K562 (cell line): ENCODE data around the gene KRT8. TPM values are rescaled to one million over a fixed set of nuclear protein-coding genes. Genes with fewer than 3 reads are reported as not detected.
A peak's percentile ranks its signal among the peaks of the same experiment; 100 is the strongest.

Experiments
- ATAC-seq: fragments of 200-7000 bp; cut with Tn5 transposase; 3 replicates; pipeline ENCODE4 v1.9.1; 2020; ENCODE audit warnings: moderate library complexity
- BruUV-seq: library from RNA; stranded (reverse); fragments of 400-500 nt; replicated peaks from 2 replicates; lab custom pipeline; 2021; lab: Mats Ljungman, UMichigan
- CTCF ChIA-PET: fragments of 300-600 bp; formaldehyde crosslinking; extraction: SDS; loops from one replicate; lab custom pipeline; 2021; ENCODE audit warnings: low intra/inter-chr PET ratio; lab: Yijun Ruan, JAX
- POLR2A ChIA-PET: fragments of 300-600, 350-650 bp; sonication (Branson Sonifier 250); formaldehyde crosslinking; extraction: SDS; loops from one replicate; lab custom pipeline; 2021; ENCODE audit warnings: antibody characterized with exemption, inconsistent platforms; lab: Yijun Ruan, JAX
- DNase-seq, 4 experiments: peaks; one replicate each; pipeline versions ENCODE4 v3.0.0 to v3.0.0-alpha.2; 2011 to 2018; ENCODE audit warnings: low spot score in 3 of 4, mixed read lengths in 3 of 4; ENCODE audit errors: extremely low read depth in 1 of 4
- FAIRE-seq: peaks from 2 replicates; lab custom pipeline; 2011; peaks lifted over from hg19 to GRCh38; lab: Jason Lieb, UNC
- H2AFZ ChIP-seq: 2 replicates; pipeline ENCODE4 v1.6.0; 2011; ENCODE audit warnings: low read depth, low read length, control low read depth, inconsistent platforms
- H3K27ac ChIP-seq: fragments of 200-600 bp; 3 replicates; pipeline ENCODE4 v1.8.0; 2011; ENCODE audit warnings: low read depth, mild to moderate bottlenecking, control low read depth, inconsistent platforms, low read length, moderate library complexity, mixed read lengths; ENCODE audit errors: extremely low read depth
- H3K27me3 ChIP-seq, 2 experiments: fragments of 300-600 bp in 1 of 2; 2 replicates in 1 of 2; 3 replicates in 1 of 2; pipeline versions ENCODE4 v1.6.0 to v1.8.0; 2011; ENCODE audit warnings: inconsistent platforms in 2 of 2, low read length in 2 of 2, mild to moderate bottlenecking in 1 of 2, mixed read lengths in 1 of 2, moderate library complexity in 1 of 2; ENCODE audit not compliant: control insufficient read depth in 2 of 2, insufficient read depth in 2 of 2
- H3K36me3 ChIP-seq: fragments of 300-600 bp; 3 replicates; pipeline ENCODE4 v1.8.0; 2011; ENCODE audit warnings: mild to moderate bottlenecking, low read length, inconsistent platforms; ENCODE audit not compliant: control insufficient read depth, insufficient read depth
- H3K4me1 ChIP-seq, 2 experiments: fragments of 200-600 bp in 1 of 2; replicated peaks in 1 of 2; 2 replicates in 1 of 2; 3 replicates in 1 of 2; pipeline versions ENCODE4 v1.5.1 to v1.8.0; 2011; ENCODE audit warnings: inconsistent platforms in 2 of 2, low read length in 2 of 2, mild to moderate bottlenecking in 1 of 2, mixed read lengths in 1 of 2, moderate library complexity in 1 of 2; ENCODE audit not compliant: control insufficient read depth in 2 of 2, insufficient read depth in 2 of 2
- H3K4me2 ChIP-seq: 2 replicates; pipeline ENCODE4 v1.6.1; 2011; ENCODE audit warnings: low read length, control low read depth, inconsistent platforms, mixed read lengths; ENCODE audit not compliant: insufficient read depth
- H3K4me3 ChIP-seq: fragments of 200-600 bp; sonication (generic), shearing (Covaris generic); 2 replicates; pipeline ENCODE4 v1.5.1; 2016; ENCODE audit warnings: control low read depth, inconsistent platforms
- H3K79me2 ChIP-seq: fragments of 200-600 bp; 3 replicates; pipeline ENCODE4 v1.8.0; 2011; ENCODE audit warnings: low read length, inconsistent platforms; ENCODE audit not compliant: control insufficient read depth, insufficient read depth
- H3K9ac ChIP-seq, 2 experiments: 2 replicates each; pipeline versions ENCODE4 v1.6.0 to v1.6.1; 2011; ENCODE audit warnings: low read depth in 2 of 2, low read length in 2 of 2, control low read depth in 1 of 2, inconsistent platforms in 1 of 2, mild to moderate bottlenecking in 1 of 2, mixed read lengths in 1 of 2; ENCODE audit not compliant: insufficient read depth in 1 of 2
- H3K9me1 ChIP-seq: one replicate; pipeline ENCODE4 v1.6.0; 2011; ENCODE audit warnings: inconsistent platforms, mild to moderate bottlenecking, low read length, moderate library complexity; ENCODE audit not compliant: control insufficient read depth, insufficient read depth
- H3K9me3 ChIP-seq: replicated peaks from 2 replicates; pipeline ENCODE4 v1.5.1; 2011; ENCODE audit warnings: low read depth, low read length, inconsistent platforms; ENCODE audit not compliant: control insufficient read depth, insufficient read depth
- H4K20me1 ChIP-seq: replicated peaks from 2 replicates; pipeline ENCODE4 v1.6.1; 2011; ENCODE audit warnings: low read length, inconsistent platforms, mixed read lengths; ENCODE audit not compliant: control insufficient read depth, insufficient read depth
- MLLT1 ChIP-seq, 2 experiments: fragments of 450-650 bp; IDR thresholded peaks; 2 replicates each; pipeline ENCODE4 v1.6.1; 2016
- OTX1 ChIP-seq: fragments of 450-650 bp; formaldehyde crosslinking; IDR thresholded peaks from 2 replicates; pipeline ENCODE4 v1.4.0; 2022; ENCODE audit warnings: mild to moderate bottlenecking
- ZBTB33 ChIP-seq: sonication (generic); formaldehyde crosslinking; IDR thresholded peaks from 2 replicates; pipeline ENCODE4 v1.8.1; 2023; ENCODE audit warnings: mild to moderate bottlenecking, missing genetic modification reagents
- ZC3H4 ChIP-seq: sonication (generic); formaldehyde crosslinking; IDR thresholded peaks from 2 replicates; pipeline ENCODE4 v1.9.0; 2021; ENCODE audit warnings: missing genetic modification reagents, borderline replicate concordance
- ZNF586 ChIP-seq: fragments of 450-650 bp; formaldehyde crosslinking; conservative IDR thresholded peaks from 2 replicates; pipeline ENCODE4 v1.4.0; 2020; ENCODE audit warnings: mild to moderate bottlenecking, moderate library complexity
- WGBS: fragments of 100-300 bp; shearing (Covaris generic); methylation state at CpG from one replicate; pipeline ENCODE4 v1.1.6; 2016; ENCODE audit warnings: low coverage, mixed read lengths; ENCODE audit not compliant: insufficient coverage; ENCODE audit errors: missing lambda C conversion rate; 5-methylcytosine and 5-hydroxymethylcytosine counted together
- in situ Hi-C: fragments of 300-500 bp; cut with MboI; formaldehyde crosslinking; loops from 4 replicates; pipeline ENCODE4 v1.15.0; 2018; ENCODE audit warnings: inconsistent platforms, mixed read lengths
- intact Hi-C: fragments of 100-400 bp; cut with micrococcal nuclease; formaldehyde crosslinking; loops from 2 replicates; pipeline ENCODE4 v1.14.2; 2022
- polyA plus RNA-seq, 8 experiments: library from polyadenylated mRNA; depleted of rRNA in 4 of 8; stranded (reverse) in 5 of 8; unstranded in 3 of 8; fragments of >200 nt; fragmentation: Nextera tagmentation in 2 of 8; fragmentation: Illumina TruSeq in 1 of 8; extraction: Ambion mirVana in 2 of 8; extraction: Trizol in 1 of 8; gene quantifications; 2 replicates each; pipeline versions ENCODE4 v1.2.1 to v1.2.3, GENCODE V29; 2011 to 2014; ENCODE audit warnings: inconsistent platforms in 1 of 8, missing spikeins in 1 of 8
- total RNA-seq, 7 experiments: library from RNA; depleted of rRNA in 6 of 7; stranded (reverse); fragments of >200 nt in 6 of 7; fragmentation: Illumina TruSeq in 2 of 7; extraction: Trizol in 2 of 7; gene quantifications; 2 replicates each; pipeline versions ENCODE4 v1.2.1 to v1.2.3, GENCODE V29; 2011 to 2021; ENCODE audit warnings: low replicate concordance in 1 of 7

Gene KRT8
- total and polyA plus RNA-seq, 9 of the 15 experiments (the other 6 are each of a cell fraction or from before 2014, with no cell fraction given) = 41.5 to 661 (median 260) TPM

DNA sequence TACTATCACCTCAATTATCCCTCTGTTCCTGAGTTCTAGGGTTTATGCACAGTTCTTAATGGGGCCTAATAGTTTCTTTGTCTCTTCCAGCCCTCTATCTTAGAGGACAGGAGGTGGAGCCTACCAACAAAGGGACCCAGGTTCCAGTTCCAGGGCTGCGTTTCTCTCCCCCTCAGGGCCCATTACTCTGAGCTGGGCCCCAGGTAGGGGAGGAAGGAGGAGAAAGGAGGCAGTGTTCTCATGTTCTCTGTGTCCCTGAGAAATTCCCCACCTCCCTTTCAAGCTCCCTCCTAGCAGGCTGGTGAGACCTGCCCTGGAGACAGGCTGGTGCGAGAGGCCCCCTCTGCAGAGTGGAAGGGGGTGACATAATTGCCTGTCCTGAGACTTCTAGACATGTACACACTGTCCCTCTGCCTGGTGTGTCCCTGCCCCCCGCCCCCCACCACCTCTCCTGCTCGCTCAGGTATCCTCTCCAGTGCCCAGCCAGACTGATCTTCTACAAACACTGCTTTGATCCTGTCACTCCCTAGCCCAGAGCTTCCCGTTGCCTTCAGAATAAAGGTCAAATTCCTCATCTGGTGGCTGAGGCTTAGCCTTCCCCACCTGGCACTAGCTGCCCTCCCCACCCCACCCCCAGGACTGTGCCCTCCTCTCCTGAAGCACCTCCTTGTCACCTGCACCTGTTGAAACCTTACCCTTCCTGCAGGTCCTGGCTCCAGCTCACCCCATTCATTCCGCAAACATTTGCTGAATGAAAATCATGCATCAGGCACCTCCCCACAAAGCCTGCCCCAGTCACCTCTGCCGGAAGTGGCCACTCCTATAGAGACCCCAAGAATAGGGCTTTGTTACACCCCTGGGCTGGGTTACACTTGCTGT, 21.1 kb upstream of the KRT8 start:
- H3K9ac ChIP-seq = peak overlapping the region; percentile 53 to 55; a peak in 3 of 4 replicates
- ATAC-seq (peak; percentile 41), FAIRE-seq (no peak)

More for the DNA sequence above, 21.1 kb upstream of the KRT8 start:
- no peaks in the 10 kb centered on the region for H3K9me3 ChIP-seq
- peak overlapping the region; percentile 73 for H3K4me2 ChIP-seq
- CTCF ChIA-PET = interaction anchor here (0.6 kb wide), 1 partner anchor 37 kb away, joined by 4 read pairs; no protein-coding TSS in a partner anchor
- in situ Hi-C loops (no loop called here), intact Hi-C loops (loop anchor here (1.0 to 2.0 kb wide), 2 partner anchors 21 to 23 kb away; partner anchors contain the start of genes KRT18 and KRT8)
- H3K4me3 ChIP-seq = no peak overlapping the region
- H3K9me1 ChIP-seq = no peaks in the 10 kb centered on the region
- H3K4me1 ChIP-seq = peaks cover 31 to 48% of the 10 kb centered on the region in 2 experiments
- BruUV-seq = no TSS peak
- no peaks in the 10 kb centered on the region for H3K36me3 ChIP-seq
- DNase-seq = peak in 1 of 4 experiments; percentile 14
- no peaks in the 10 kb centered on the region for H4K20me1 ChIP-seq
- no peak for TF ChIP-seq ZNF586 (CRISPR knock-in tag)
- TF ChIP-seq MLLT1 (IDR thresholded peaks at IDR 0.05) = no peak
- no peak for TF ChIP-seq OTX1 (CRISPR knock-in tag)
- TF ChIP-seq ZBTB33 (CRISPR knock-in tag) = no peak
- no peak for TF ChIP-seq ZC3H4 (CRISPR knock-in tag)
- POLR2A ChIA-PET = interaction anchor here (0.9 to 3.1 kb wide), 4 partner anchors 16 to 31 kb away, joined by 3 to 17 read pairs (median 6); no protein-coding TSS in a partner anchor
- H3K27me3 ChIP-seq = no peaks in the 10 kb centered on the region
- peak overlapping the region; percentile 75 for H2AFZ ChIP-seq
- 35% methylated on average over 4 of the region's 7 CpGs for WGBS
- peak overlapping the region; percentile 80 for H3K27ac ChIP-seq
- no peaks in the 10 kb centered on the region for H3K79me2 ChIP-seq
